ENCODE results near the gene TMEFF1.
A peak's percentile ranks its signal among the peaks of the same experiment; 100 is the strongest.
"Not testable (repeated sequence)": the region's sequence is repeated elsewhere in the genome, so short reads cannot be mapped to it uniquely, and the experiment has no call there.

The TMEFF1 gene, protein sequence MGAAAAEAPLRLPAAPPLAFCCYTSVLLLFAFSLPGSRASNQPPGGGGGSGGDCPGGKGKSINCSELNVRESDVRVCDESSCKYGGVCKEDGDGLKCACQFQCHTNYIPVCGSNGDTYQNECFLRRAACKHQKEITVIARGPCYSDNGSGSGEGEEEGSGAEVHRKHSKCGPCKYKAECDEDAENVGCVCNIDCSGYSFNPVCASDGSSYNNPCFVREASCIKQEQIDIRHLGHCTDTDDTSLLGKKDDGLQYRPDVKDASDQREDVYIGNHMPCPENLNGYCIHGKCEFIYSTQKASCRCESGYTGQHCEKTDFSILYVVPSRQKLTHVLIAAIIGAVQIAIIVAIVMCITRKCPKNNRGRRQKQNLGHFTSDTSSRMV

DNA sequence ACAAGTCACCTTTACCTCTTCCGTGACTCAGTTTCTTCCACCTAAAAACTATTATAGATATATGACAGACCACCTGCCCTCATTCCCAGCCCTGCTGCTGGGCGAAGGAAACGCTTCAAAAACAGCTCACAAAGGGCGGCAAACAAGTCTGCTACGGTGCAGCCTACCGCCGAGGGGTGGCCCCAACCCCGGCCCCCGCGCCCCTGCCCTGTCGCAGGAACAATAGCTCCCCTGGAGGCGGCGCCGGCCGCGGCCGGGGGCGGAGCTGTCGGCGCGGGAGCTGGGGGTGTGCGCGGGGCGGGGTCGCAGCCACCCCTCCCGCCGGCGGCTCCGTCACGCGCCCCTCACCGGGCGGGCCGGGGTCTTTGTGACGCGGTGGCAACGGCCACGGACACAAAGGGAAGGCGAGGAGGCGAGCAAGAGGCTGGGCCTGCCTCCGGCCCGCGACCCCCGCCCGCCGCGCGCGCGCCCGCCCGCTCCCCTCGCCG lies at the start of gene TMEFF1:
TMEFF1 (plus strand) TSS at position 362 of the 488 bp plus-strand sequence. CDS start 396 bp downstream, outside the sequence.
- FAIRE-seq = no peak

DNA sequence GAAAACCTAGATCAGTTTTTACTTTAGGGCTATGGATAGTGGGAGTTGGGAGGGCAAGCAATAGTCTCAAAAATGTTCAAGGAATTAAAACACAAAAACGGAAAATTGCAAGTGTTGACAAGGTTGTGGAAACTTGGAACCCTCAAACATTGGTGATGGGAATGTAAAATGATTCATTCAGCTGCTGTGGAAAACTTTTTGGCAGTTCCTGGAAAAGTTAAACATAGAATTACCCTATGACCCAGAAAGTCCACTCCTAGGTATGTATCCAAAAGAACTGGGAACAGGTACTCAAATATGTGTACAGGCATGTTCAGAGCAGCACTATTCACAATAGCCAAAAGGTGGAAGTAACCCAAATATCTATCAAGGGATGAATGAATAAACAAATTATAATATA lies 47.2 kb upstream of the TMEFF1 start:
- no peak for FAIRE-seq

DNA sequence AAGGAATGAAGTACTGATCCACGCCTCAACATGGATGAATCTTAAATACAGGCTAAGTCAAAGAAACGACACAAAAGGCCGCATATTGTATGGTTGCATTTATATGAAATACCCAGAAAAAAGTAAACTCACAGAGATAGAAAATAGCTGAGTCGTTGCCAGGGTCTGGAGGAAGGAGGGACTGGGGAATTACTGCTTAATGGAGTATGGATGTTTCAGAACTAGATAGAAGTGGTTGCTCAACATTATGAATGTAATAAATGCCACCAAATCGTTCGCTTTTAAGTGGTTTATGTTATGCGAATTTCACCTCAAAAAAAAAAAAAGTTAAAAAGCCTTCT lies 46.8 kb upstream of the TMEFF1 start:
- no peak for FAIRE-seq

DNA sequence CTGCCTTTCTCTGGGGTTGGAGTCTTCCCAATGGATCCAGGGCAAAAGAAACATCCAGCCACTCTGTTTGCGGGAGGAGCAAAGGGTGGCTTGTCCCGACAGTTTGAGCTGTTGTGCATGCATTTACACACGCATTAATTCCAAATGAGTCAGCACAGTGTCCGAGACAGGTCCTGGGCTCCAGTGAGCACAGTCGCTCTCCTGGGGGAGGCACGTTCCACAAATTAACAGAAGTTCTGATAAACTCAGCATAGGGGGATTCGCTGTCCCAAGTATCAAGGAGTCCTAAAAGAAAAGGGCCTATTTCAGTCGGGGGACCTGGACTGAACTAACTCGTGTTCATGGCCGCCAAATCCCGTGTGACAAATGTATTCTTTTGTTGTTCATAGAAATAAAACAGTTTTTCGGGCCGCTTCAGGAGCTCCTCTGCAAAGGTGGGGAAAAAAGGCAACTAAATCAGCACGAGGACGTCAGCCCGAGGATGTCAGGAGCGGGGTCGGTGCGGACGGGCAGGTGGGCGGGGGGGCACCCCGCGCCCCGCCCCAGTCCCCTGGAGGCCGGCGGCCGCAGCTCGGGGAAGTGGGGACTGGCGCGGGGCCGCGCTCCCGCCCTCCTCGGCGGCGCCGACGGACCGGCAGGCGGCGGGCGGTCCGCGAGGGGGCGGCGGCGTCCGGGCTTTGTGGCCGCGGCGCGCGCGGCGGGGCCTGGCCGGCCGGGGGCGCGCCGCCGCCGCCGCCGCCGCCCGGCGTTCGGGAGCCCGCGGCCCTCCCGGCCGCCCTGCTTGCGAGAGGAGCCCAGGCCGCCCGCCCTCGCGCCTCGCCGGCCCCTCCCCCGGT lies 46.2 kb upstream of the TMEFF1 start, which contains the start of gene MSANTD3:
MSANTD3 (plus strand) TSS at position 614 of the 836 bp plus-strand sequence. CDS start 14,796 bp downstream, outside the sequence.
- FAIRE-seq = no peak

DNA sequence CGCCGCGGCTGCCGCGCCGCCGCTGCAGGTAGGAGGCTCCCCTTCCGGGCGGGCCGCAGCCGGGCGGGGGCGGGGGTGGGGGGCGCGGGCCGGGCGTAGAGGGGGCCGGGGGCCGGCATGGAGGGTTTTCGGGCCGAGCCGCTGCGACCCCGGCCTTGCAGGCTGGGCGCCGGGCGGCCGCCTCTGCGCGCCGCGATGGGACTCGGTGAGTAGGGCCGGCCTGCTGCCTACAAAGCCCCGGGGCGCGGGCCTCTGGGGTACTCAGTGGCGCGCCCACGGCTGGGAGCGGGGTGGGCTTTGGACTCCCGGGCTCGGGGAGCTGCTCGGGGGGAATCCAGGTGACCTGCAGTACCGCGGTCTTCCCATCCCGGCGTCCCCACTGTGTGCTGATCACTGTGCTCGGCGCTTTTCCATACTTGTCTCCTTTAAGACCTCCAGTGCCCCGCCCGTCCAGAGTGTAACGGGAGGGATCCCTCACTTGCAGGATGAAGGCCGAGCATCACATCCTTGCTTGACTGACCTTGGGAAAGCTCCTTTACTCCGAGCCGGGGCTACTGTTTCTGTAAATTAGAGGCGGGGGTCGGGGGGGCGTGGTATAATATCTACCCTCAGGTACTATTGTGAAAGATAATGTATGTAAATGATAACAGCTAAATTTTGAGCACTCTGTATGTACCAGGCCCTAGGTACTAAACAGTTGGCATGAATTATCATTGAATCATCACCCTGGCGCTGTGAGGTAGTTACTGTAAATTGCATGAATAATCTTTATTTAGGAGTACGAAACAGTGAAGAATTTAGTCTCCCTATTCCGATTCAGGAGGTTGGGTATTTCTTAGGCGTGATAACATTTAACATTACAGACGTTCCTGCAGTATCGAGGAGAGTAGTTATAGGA lies 45.3 kb upstream of the TMEFF1 start:
- FAIRE-seq = no peak

DNA sequence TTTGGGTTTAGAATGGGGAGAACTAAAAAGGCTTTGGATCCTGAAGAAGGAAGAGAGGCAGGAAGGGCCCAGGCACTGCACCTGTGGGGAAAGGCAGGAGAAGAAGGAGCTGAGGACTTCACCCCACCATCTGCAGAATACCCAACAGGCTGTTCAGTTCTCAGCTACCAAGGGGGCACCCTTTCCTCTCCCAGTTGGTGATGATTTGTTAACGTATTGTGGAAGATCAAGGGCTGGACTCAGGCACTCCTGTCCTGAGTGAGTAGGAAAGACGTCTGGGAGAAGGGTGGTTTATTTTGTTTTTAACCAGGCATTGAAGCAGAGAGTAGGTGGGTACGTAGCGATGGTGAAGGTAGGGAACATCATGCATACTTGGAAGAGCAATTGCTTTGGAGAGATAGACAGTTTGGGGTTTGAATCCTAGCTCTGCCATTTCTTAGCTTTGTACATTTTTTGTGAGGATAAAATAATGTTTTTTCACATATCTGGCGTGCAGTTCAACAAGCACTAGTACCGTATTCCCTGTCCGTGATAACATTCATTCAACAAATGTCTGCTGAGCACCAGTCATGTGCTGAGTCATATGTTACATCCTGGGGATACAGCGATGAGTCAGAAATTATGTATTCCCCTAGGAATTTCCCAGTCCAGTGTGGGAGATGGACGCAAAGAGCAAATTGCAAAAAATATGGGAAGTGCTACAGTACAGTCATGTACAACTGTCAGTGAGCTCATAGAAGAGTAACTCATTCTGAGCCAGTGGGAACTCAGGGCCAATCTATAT lies 43.9 kb upstream of the TMEFF1 start:
- peak; percentile 88 for FAIRE-seq

DNA sequence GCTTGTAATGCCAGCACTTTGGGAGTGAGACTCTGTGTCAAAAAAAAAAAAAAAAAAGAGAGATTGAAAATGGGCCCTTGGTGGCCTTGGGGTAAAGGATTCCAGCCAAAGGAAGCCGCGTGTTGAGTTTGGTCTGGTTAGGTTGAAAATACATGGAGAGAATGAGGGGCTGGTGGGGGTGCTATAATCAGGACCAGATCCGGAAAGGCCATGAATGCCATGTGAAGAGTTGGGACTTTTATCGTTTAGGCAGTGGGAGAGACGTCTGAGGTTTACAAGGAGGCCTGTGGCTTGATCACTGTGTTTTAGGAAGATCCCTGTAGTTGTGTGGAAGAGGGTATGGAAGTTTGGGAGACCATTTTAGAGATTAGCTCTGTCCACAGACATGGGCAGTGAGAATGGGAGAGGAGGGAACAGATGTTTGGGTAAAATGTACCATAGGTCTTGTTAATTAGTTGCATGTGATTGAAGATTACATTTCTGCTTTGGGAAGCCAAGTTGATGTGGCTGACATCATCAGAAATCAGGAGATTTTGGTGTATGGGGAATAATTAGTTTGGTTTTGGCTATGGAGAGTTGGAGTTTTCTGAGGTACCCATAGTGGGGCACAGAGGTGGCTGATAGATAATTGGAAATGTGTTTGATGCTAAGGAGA lies 42.5 kb upstream of the TMEFF1 start:
- no peak for FAIRE-seq

DNA sequence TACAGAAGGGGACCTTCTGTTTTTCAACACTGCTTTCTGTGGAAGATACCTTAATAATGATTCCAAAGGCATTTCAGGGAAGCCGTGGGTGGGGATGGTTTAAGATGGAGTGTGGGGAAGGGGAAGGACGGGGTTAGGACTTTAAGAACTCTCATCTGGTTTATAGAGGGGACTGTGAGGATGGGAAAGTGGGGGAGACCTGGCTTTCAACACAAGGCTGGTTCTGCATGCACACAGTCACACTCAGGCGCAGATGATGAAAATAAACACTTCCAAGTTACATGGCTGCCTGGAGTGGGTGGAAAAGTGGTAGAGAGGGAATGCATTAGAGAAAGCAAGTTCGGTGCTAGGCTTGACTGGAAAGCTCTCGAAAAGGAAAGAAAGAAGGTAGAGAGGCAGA lies 41.1 kb upstream of the TMEFF1 start:
- no peak for FAIRE-seq

DNA sequence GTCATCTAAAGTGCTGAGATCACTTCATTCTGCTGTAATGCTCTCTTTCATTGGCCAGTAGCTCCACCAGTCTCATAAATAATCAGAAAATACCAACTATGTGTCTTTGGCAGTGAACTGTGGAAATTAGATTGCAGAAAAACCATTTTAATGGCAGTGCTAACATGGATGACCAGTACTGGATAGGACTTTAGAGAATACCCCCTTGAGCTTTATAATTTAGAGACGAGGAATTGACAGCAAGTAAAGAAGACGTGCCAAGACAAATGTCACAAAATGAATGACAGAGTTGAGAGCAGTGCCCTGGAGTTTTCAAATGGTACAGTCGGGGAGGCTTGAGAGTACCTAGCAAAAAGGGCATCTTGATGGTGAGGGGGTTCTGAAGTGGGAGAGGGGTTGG lies 40.2 kb upstream of the TMEFF1 start:
- FAIRE-seq = no peak

DNA sequence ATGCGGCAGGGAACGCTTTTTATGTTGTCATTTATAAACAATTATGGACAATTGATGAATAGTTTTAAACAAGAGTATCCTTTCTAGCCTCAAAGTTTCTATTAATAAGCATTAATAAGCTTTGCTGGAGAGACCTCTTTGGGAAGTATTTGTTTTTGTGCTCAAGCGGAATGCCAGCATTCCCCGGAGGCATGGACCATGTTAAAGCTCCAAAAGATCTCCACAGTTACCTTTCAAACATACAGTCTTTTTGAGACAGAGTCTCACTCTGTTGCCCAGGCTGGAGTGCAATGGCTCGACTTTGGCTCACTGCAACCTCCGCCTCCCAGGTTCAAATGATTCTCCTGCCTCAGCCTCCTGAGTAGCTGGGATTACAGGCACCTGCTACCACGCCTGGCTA lies 36.4 kb upstream of the TMEFF1 start:
- no peak for FAIRE-seq

DNA sequence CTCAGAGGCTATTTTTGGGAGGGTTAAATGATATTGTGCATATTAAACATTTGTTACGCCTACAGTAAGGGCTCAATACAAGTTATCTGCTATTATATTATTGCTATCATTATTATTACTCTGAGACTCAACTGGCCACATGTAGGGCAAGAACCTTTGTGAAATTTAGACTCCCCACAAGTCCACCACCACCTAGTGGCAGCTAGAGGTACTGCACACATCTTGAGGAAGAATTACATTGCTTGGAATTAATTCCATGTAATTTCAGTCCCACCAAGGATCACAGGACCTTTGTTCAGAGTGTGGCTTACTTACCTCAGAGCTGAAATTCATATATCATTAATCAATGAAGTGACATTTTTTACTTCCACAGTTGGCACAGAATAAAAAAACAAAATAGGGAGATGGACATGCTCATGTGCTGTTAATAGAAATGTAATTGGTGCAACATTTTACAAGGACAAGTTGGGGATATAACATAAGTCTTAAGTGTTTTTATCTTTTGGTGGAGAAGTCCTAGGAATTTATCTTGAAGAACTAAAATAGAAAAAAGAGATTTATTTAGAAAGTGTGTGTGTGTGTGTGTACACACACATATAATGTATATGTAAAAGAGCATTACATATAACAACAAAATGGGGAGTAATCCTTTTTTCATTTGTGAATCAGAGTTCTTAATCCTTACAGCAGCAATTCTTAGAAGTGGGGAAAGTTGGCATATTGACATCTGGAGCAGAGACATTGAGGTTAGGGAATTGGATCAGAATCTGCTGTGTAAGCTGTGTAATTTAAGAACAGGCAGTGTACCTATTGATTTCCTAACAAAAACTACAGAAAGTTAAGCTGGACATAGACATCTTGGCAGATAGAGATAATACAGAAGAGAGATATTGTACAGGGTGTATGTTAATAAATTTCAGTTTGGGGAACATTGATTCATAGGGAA lies 34.8 kb upstream of the TMEFF1 start:
- peak; percentile 80 for FAIRE-seq

DNA sequence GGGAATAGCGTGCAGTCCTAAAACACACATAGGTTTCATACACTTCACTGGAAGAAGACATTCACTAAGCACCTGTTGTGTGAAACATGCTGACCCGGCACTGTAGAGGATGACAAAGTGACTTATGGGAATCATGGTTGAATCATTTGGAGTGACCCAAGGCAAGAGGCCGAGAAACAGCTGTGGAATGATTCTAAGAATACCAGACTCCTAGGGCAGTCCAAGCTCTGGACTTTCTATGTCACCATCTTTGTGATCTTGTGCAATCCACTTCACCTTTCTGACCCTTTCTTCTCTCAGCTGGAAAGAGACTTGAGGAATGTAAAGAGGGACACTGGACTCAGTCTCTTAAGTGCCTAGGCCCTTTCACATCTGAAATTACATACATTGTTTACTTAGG lies 32.9 kb upstream of the TMEFF1 start:
- FAIRE-seq = no peak

DNA sequence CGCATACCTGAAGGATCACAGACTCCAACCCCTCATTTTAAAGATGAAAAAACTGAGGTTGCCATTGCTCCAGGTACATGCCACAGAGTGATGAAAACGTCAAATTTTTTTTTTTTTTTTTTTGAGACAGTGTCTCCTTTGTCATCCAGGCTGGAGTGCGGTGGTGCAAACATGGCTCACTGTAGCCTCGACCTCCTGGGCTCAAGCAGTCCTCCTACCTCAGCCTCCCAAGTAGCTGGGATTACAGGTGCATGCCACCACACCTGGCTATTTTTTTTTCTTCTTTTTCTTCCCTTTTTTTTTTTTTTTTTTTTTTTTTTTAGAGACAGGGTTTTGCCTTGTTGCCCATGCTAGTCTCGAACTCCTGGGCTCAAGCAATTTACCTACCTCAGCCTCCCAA lies 32.5 kb upstream of the TMEFF1 start:
- FAIRE-seq = not testable (repeated sequence)

DNA sequence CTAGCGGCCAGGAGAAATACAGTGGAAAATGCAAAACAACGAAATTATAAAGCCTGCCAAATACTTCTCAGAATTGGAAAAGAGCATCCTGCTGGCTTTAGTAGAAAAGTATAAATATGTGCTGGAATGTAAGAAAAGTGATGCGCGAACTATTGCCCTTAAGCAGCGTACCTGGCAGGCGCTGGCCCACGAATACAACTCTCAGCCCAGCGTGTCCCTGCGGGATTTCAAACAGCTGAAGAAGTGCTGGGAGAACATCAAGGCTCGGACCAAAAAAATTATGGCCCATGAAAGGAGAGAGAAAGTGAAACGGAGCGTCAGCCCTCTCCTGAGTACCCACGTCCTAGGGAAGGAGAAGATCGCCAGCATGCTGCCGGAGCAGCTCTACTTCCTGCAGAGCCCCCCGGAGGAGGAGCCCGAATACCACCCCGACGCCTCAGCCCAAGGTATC lies 31.0 kb upstream of the TMEFF1 start:
- FAIRE-seq = no peak

DNA sequence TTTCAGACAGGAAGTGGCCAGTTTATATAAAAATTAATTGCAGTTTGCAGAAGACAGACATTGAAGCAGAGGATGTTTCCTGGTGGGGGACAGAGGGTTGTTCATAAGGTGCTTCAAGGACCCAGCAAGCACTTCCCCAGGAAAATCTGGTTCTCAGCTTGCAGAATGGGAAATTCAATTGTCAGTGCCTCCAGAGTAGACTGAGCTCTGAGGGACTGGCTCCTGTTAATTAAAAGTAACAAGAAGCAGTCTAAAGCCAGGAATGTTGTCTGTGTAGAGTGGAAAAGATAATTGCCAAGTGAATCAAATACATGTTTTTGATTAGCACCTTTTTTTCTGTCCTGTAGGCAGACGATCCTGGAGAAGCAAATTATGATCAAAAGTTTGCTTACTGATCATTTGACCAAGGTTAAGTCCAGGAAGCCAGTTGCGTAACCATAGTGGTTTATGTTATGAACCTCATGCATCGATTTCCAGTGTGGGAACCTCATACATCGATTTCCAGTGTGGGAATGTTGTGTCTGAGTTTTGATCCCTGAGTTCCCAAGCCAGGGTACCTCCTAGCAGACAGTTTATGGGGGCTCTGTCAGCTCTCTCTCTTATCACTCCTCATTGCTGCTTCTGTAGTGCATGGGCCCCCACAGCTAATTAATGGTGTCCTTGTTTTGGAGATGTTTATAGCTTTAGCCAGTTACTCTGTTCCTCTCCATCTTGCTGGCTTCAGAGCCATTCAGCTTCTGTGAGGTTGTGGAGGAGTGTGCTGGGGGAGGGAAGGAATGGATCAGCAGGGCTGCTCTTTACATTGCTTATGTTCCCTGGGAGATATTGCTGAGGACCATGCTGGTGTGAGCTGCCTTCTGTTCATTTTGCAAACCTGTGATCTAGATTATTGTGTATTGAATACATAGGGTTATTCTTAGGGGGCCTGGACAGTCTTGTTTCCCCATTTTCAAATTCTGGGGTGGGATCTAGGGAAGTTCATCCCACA lies 28.9 kb upstream of the TMEFF1 start:
- no peak for FAIRE-seq

DNA sequence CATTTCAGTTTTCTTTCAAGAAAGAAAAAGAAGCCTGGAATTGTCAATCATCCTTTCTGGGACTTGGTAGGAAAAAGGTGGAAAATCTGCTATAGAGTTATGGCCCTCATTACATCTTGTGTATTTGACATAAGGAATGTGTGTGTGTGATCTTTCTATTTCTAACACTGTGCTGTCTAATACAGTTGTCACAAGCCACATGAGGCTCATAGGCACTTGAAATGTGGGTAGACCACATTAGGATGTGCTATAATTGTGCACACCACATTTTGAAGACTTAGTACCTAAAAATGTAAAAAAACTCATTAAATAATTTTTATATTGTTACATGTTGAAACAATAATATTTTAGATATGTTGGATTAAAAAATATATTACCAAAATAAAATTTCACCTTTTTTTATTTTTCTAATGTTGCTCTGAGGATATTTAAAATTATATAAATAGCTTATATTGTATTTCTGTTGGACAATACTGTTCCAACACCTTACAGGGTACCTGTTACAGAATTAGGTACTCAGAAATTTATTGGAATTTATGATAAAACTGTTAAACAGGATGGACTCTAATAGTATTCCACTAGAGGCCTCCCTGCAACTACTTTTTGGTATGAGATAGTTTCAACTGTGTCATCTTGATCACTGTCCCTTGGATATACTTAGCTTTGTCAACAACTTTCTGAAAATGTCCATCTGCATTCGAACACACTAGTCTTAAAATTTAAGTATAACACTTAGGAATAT lies 27.6 kb upstream of the TMEFF1 start:
- FAIRE-seq = peak; percentile 21

DNA sequence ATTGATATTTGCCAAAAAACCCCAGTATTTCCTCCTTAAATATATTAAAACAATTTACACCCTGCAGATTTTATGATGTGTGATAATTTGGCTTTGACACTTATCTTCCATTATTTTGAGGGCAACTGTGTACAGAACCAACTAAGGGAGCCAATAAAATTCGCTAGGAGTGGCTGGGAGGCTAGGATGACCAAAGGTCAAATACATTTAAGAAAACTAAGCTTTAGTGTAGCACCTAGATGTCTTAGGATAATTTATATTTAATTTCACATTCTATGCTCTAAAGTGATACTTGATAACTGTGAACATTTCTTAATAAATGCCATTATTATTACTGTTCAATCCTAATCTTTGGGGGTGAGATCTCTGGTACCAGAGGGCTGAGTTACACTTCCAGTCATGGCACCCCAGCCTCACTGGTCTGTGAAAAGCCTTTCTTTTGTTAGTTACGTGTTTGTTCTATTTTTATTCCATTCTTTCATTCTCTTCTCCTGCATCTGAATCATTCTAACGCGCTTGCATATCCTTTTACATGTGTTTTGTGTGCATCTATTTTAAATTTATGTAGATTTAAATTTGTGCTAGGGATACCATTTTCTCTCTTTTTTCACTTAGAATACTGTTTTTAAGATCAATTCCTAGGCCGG lies 26.9 kb upstream of the TMEFF1 start:
- no peak for FAIRE-seq

DNA sequence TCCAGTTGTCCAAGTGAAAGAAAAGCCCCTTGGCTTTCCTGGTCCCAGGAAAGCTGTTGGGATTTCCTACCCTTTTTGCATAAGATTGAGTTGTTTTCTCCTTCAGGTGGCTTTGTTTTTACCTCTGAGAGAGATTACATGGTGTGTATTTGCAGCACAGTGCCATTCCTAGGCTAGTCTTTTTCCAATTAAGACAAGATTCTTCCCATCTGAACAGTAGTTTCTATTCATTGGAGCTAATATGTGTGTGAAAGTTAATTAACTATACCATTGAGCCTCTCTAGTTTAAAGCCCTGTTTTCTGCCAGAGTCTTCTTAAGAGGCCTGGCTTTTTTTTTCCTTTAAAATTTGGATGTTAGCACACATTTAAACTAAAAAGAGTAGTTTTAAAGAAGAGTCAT lies 25.9 kb upstream of the TMEFF1 start:
- FAIRE-seq = no peak
